Loucy (cell line): ENCODE measurements around the gene PDZD4.

Source experiments
- EZH2phosphoT487 ChIP-seq: fragments of 200-600 bp; IDR thresholded peaks from 2 replicates; pipeline ENCODE4 v1.6.1; 2018; ENCODE audit warnings: antibody characterized with exemption, mild to moderate bottlenecking, moderate library complexity, borderline replicate concordance
- TF ChIP-seq, protein P1 (sequence below): fragments of 200-600 bp; sonication (generic); conservative IDR thresholded peaks from 2 replicates; pipeline ENCODE4 v1.5.1; 2014; ENCODE audit warnings: mild to moderate bottlenecking, antibody characterized with exemption, low read length

DNA sequence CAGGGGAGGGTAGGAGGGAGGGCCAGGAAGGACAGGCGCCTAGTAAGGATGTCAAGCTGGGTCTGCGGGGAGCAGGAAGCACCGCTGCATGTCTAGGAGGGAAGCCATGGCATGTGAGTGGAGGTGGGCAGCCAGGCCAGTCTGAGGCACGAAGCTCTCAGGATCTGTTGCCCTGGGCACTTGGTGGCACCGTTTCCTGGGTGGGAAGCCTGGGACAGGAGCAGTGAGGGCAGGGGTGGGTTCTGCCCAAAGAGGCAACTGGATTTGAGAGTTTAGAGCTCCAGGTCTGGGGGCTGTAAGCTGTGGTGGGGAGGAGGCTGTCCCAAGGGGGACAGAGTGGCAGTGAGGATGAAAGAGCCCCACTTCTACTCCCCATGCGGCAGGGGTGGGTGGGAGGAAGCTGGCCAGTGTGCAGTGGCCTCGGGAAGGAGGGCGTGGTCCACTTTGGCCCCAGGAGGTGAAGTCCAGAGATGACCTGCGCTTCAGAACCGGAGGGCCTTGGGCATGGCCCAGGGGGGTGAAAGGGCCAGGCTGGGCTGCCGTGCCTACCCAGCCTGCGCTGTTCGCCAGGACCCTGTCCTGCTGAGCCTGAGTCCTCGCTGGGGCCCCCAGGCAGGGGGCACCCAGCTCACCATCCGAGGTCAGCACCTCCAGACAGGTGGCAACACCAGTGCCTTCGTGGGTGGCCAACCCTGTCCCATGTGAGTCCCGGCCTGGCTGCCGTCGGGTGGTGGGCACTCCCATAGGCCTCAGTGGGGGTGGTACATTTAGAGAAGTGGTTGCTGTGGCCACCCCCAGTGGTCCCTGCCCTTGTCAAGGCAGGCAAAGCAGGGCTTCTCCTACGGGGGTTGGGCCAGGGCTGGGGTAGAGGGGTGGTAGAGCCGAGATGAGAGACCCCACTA, 57.8 kb downstream of the PDZD4 start:
- TF ChIP-seq, protein P1, sequence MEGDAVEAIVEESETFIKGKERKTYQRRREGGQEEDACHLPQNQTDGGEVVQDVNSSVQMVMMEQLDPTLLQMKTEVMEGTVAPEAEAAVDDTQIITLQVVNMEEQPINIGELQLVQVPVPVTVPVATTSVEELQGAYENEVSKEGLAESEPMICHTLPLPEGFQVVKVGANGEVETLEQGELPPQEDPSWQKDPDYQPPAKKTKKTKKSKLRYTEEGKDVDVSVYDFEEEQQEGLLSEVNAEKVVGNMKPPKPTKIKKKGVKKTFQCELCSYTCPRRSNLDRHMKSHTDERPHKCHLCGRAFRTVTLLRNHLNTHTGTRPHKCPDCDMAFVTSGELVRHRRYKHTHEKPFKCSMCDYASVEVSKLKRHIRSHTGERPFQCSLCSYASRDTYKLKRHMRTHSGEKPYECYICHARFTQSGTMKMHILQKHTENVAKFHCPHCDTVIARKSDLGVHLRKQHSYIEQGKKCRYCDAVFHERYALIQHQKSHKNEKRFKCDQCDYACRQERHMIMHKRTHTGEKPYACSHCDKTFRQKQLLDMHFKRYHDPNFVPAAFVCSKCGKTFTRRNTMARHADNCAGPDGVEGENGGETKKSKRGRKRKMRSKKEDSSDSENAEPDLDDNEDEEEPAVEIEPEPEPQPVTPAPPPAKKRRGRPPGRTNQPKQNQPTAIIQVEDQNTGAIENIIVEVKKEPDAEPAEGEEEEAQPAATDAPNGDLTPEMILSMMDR, result no peak
- no peak for TF ChIP-seq EZH2phosphoT487
